Endothelial cell of umbilical vein (primary cell): ENCODE data around the gene TANGO2.

Experiments used
- EZH2 ChIP-seq: IDR thresholded peaks from 2 replicates; pipeline ENCODE4 v1.6.1; 2012; ENCODE audit warnings: borderline replicate concordance, low read depth, mild to moderate bottlenecking, moderate library complexity, low read length, inconsistent platforms; ENCODE audit not compliant: severe bottlenecking
- FOS ChIP-seq: IDR thresholded peaks from 2 replicates; pipeline ENCODE4 v1.6.1; 2011; ENCODE audit warnings: mild to moderate bottlenecking, low read length, moderate library complexity, borderline replicate concordance; ENCODE audit not compliant: insufficient read depth
- JUN ChIP-seq: IDR thresholded peaks from 2 replicates; pipeline ENCODE4 v1.6.1; 2011; ENCODE audit warnings: borderline replicate concordance, low read depth; ENCODE audit not compliant: insufficient read length, insufficient read depth
- POLR2A ChIP-seq: IDR thresholded peaks from 2 replicates; pipeline ENCODE4 v1.6.1; 2012; ENCODE audit warnings: low read depth, mild to moderate bottlenecking, control low read depth, low read length
- POLR2AphosphoS5 ChIP-seq: IDR thresholded peaks from 2 replicates; pipeline ENCODE4 v1.6.1; 2012; ENCODE audit warnings: low read depth, mild to moderate bottlenecking, control low read depth, low read length, moderate library complexity; ENCODE audit not compliant: insufficient read depth
- TF ChIP-seq, protein P1 (sequence below), 2 donors: IDR thresholded peaks; 1 replicate in 1 of 2; 2 replicates in 1 of 2; pipeline ENCODE4 v1.5.1; 2011; ENCODE audit warnings: low read length in 2 of 2, mild to moderate bottlenecking in 2 of 2, moderate library complexity in 2 of 2, control low read depth in 1 of 2, inconsistent platforms in 1 of 2, low read depth in 1 of 2; ENCODE audit not compliant: insufficient read depth in 1 of 2; ENCODE audit errors: extremely low read depth in 1 of 2
- TF ChIP-seq, protein P2 (sequence below): IDR thresholded peaks from 2 replicates; pipeline ENCODE4 v1.6.1; 2011; ENCODE audit not compliant: insufficient read depth, insufficient read length

DNA sequence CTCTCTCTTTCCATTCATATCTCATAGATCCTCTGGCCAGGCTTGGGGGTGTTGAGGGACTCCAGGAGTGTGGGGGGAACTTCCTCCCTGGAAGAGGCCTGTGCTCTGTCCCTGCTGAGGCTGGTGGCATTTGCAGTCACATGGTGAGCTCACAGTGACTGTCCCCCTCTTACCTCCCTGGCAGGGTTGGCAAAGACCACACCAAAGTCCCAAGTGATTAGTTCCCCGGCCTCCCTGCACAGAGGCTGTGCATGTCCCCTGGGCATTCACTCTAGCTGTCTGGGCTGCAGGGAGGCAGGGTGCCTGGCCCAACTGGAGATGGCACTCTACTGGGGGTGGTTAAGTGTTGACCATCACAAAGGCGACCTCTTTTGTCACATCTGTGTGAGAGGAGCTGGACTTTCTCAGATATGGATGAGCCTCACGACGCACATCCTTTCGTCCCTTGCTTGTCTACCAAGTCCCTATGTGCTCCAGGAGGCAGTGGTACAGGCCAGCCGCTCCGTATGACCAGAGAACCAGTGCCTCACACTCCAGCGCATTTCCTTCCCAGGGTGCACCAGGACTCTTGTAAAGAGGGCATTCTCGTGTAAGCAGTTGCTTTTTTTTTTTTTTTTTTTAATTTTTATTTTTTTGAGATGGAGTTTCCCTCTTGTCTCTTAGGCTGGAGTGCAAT is 8.8 kb downstream of the TANGO2 start:
- TF ChIP-seq, protein P1, sequence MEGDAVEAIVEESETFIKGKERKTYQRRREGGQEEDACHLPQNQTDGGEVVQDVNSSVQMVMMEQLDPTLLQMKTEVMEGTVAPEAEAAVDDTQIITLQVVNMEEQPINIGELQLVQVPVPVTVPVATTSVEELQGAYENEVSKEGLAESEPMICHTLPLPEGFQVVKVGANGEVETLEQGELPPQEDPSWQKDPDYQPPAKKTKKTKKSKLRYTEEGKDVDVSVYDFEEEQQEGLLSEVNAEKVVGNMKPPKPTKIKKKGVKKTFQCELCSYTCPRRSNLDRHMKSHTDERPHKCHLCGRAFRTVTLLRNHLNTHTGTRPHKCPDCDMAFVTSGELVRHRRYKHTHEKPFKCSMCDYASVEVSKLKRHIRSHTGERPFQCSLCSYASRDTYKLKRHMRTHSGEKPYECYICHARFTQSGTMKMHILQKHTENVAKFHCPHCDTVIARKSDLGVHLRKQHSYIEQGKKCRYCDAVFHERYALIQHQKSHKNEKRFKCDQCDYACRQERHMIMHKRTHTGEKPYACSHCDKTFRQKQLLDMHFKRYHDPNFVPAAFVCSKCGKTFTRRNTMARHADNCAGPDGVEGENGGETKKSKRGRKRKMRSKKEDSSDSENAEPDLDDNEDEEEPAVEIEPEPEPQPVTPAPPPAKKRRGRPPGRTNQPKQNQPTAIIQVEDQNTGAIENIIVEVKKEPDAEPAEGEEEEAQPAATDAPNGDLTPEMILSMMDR (IDR thresholded peaks at IDR 0.05; ENCODE audit: extremely low read depth in 1 of 2, insufficient read depth in 1 of 2, low read depth in 1 of 2, low read length in 2 of 2), result no peak
- TF ChIP-seq EZH2, result no peak
- TF ChIP-seq JUN, result no peak
- TF ChIP-seq, protein P2, sequence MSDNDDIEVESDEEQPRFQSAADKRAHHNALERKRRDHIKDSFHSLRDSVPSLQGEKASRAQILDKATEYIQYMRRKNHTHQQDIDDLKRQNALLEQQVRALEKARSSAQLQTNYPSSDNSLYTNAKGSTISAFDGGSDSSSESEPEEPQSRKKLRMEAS, result no peak
- no peak for TF ChIP-seq POLR2AphosphoS5
- TF ChIP-seq POLR2A, result no peak
- no peak for TF ChIP-seq FOS
